ENCODE measurements around the gene VWA8.
"Not testable (repeated sequence)": the region's sequence is repeated elsewhere in the genome, so short reads cannot be mapped to it uniquely, and the experiment has no call there.

Gene VWA8

DNA sequence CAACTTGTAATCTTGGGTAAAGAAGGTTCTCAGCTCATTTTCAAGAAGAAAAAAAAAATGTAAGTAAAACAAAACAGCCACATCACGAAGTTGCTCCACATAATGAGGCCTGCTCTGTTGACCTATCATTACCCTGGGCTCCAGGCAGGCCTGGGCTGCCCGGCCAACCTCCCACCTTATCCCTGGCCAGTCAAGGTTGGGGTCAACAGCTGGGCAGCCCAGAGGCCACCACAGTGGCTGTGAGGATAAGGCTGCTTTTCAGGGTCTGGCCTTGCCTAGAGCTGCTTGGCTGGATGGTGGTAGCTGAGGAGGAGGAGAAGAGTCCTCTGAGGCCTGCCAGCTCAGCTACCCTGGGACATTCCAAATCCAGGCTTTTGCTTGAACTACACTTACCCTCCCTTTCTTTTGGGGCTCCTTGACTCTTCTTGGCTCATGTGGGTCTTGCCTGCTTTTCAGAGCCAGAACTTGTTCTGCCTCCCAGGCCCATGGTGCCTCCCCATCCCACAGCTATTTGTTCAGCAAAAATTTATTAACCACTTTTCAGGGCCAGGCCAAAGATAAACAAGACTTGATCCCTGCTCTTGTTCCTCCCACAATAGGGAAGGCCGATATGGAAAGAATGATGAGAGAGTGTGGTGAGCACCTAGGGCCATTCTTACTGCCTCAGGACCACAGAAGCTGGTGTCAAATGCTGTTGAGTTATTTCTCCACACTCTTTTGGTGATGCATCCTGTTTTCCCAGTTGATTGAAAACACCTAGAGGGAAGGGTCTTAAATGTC, 401.9 kb downstream of the VWA8 start:
- DNase-seq (ENCODE audit: low read depth in 2 of 2) = no peak

DNA sequence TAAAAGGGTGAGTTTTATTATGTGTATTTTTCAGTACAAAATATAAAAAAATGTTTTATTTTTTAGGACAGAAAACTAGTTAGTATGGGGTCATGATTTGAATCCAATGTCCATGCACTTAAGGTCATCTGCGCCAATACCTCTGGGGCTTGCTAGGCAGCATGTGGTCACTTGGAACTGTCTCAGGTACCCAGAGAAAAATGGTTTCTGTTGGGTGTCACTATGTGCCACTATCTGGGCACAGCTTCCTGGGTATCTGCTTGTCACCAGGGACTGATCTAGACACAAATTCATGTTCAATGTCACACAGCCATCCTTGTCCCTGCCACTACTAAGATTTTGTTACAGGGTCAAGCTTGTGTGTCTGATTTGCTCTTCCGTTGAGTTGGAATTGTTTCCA, 403.2 kb downstream of the VWA8 start:
- DNase-seq (ENCODE audit: low read depth in 2 of 2) = no peak

- DNase-seq (ENCODE audit: low read depth in 2 of 2) = no peak
Measured at GRCh38 chr13:41554626-41555386, 406.1 kb downstream of the VWA8 start.

GRCh38 chr13:41554180-41554579, 406.7 kb downstream of the VWA8 start:
- no peak for DNase-seq (ENCODE audit: low read depth in 2 of 2)

DNA sequence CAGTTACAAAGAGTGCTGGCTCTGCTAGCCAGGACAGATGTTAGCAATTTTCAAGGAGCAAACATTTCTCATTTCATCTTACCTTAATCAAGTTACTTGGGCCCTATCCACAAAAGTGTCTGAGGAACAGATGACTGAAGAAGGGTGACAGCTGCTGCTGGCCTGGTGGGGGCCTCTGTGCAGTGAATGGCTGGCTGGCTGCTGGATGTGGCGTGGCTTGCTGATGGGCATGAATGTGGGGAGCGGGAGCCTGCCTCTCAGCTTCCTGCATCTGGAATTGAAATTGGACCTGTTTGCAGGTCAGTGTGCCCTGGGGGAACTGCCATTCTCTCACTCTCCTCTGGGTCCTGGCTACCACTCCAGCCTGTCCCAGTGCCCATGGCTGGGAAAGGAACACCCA, 408.9 kb downstream of the VWA8 start:
- no peak for DNase-seq (ENCODE audit: low read depth in 2 of 2)

DNA sequence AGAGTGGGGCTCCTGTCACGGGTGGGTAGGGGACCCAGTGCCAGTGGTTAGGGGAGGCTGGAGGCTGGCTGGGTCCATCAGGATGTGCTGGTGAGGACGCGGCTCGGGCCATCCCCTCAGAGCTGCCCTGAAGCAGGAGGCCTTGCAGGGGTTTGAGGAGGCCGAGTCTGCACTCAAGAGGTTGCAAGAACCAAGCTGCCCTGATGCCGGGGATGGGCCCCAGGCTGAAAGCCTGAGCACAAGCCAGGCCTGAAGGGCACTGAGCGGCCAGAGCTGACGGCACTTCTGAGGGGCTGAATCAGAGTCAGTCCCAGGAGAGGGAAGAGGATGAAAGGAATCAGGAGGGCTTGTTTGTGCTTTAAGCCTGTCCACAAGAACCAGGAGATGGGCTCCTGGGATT, 410.6 kb downstream of the VWA8 start:
- no peak for DNase-seq (ENCODE audit: low read depth in 2 of 2)

DNA sequence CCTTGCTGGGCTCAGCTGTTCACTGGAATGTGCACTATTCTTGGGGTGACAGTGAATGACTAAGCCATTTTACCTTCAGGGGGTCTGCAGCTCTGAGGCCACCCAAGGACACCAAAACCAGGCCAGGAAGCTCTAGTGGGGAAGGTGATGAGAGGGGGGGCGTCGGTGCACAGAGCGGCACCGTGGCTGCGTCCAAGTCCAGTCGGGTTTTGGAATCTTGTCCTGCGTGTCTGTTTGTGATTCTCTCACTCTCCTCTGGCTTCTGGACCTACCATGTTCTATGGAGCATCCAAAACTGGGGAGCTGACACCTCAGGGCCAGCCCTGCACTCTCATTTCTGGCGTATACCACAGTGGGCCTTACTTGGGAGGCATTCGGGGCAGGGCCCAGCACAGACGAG, 411.4 kb downstream of the VWA8 start:
- DNase-seq (ENCODE audit: low read depth in 2 of 2) = no peak

DNA sequence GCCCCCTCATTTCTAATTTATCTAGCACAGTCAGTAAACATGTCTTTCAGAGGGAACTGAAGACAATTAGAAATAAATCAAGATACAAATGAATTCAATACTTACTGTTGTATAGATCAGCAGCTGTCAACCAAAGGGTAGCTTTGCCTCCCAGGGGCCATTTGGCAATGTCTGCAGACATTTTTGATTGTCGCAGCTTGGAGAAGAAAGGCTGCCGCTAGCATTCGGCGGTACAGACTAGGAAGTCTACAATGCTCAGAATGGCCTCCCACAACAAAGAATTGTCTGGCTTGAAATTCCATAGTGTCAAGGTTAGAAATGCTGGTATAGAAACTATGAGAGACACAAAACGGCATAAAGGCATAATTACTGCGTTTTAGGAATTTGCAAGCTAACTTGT, 412.0 kb downstream of the VWA8 start:
- no peak for DNase-seq (ENCODE audit: low read depth in 2 of 2)

GRCh38 chr13:41548031-41548430, 412.9 kb downstream of the VWA8 start:
- DNase-seq (ENCODE audit: low read depth in 2 of 2) = no peak

- no peak for DNase-seq (ENCODE audit: low read depth in 2 of 2)
Measured at GRCh38 chr13:41547251-41548000, 413.5 kb downstream of the VWA8 start.

GRCh38 chr13:41546372-41547190, 414.3 kb downstream of the VWA8 start:
- DNase-seq (ENCODE audit: low read depth in 2 of 2) = no peak

- no peak for DNase-seq (ENCODE audit: low read depth in 2 of 2)
Measured at GRCh38 chr13:41545432-41545707, 415.5 kb downstream of the VWA8 start.

GRCh38 chr13:41543664-41544300, 417.1 kb downstream of the VWA8 start:
- no peak for DNase-seq (ENCODE audit: low read depth in 2 of 2)

- DNase-seq (ENCODE audit: low read depth in 2 of 2) = not testable (repeated sequence)
Measured at GRCh38 chr13:41542799-41543198, 418.1 kb downstream of the VWA8 start.

GRCh38 chr13:41542281-41542680, 418.6 kb downstream of the VWA8 start:
- DNase-seq (ENCODE audit: low read depth in 2 of 2) = no peak

- DNase-seq (ENCODE audit: low read depth in 2 of 2) = no peak
Measured at GRCh38 chr13:41541142-41541938, 419.6 kb downstream of the VWA8 start.

DNA sequence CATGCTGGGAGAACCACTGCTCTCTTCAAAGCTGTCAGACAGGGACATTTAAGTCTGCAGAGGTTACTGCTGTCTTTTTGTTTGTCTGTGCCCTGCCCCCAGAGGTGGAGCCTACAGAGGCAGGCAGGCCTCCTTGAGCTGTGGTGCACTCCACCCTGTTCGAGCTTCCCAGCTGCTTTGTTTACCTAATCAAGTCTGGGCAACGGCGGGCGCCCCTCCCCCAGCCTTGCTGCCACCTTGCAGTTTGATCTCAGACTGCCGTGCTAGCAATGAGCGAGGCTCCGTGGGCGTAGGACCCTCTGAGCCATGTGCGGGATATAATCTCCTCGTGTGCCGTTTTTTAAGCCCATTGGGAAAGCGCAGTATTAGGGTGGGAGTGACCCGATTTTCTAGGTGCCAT, 420.7 kb downstream of the VWA8 start:
- not testable (repeated sequence) for DNase-seq (ENCODE audit: low read depth in 2 of 2)

- no peak for DNase-seq (ENCODE audit: low read depth in 2 of 2)
Measured at GRCh38 chr13:41533266-41534052, 427.4 kb downstream of the VWA8 start.

DNA sequence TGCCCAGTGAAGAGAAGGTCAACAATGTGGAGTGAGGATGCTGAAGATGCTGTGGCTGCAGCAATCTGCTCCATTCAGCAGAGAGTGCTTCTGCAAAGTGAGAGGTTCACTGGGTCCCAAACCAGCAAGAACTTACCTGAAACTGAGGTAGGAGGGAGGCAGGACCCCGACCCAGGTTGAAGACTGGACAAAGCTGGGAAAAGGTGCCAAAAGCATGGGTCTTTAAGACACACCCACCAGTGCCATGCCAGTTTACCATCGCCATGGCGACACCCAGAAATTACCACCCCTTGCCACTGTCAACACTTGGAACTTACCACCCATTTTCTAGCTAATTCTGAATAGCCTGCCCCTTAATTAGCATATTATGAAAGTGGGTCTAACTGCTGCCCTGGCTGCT, 432.9 kb downstream of the VWA8 start:
- no peak for DNase-seq (ENCODE audit: low read depth in 2 of 2)
